Measurements from ENCODE around the gene OR8D1. TPM values are rescaled to one million over a fixed set of nuclear protein-coding genes. Genes with fewer than 3 reads are reported as not detected.
"Not testable (repeated sequence)": the region's sequence is repeated elsewhere in the genome, so short reads cannot be mapped to it uniquely, and the experiment has no call there.

The OR8D1 gene
- total RNA-seq, 4 donors from 2014 or later = not detected

- no peak overlapping the region for H3K27ac ChIP-seq (replicated peaks in 1 of 4)
- H3K4me1 ChIP-seq = no peaks in the 10 kb centered on the region
- no peak for TF ChIP-seq POLR2A (IDR thresholded peaks at IDR 0.05; ENCODE audit: low read depth)
- no peak for TF ChIP-seq POLR2AphosphoS5 (IDR thresholded peaks at IDR 0.05)
- TF ChIP-seq EP300 (IDR thresholded peaks at IDR 0.05) = no peak
- TF ChIP-seq CTCF (IDR thresholded peaks at IDR 0.05) = no peak
- WGBS = 81% methylated on average over 3 of the region's 3 CpGs
- peaks cover 0 to 4% (median 0%) of the 10 kb centered on the region in 4 donors for H3K9me3 ChIP-seq
- H3K4me3 ChIP-seq = no peak overlapping the region
- DNase-seq (ENCODE audit: extremely low spot score) = no peak
- H3K36me3 ChIP-seq = no peaks in the 10 kb centered on the region
- no peaks in the 10 kb centered on the region for H3K27me3 ChIP-seq
- intact Hi-C loops (cut with DNase I) = no loop called here
These were observed 36.5 kb downstream of the OR8D1 start for GRCh38 chr11:124277207-124277606.

GRCh38 chr11:124276081-124276480, 37.7 kb downstream of the OR8D1 start:
- DNase-seq (ENCODE audit: extremely low spot score) = no peak
- intact Hi-C loops (cut with DNase I) = no loop called here
- Histone ChIP-seq H3K4me1 (no peaks in the 10 kb centered on the region), H3K27me3 (no peaks in the 10 kb centered on the region), H3K9me3 (peaks cover 0 to 4% (median 0%) of the 10 kb centered on the region in 4 donors), H3K27ac (replicated peaks in 1 of 4) (no peak overlapping the region), H3K4me3 (no peak overlapping the region), H3K36me3 (no peaks in the 10 kb centered on the region)
- no peak for TF ChIP-seq EP300 (IDR thresholded peaks at IDR 0.05)
- TF ChIP-seq POLR2A (IDR thresholded peaks at IDR 0.05; ENCODE audit: low read depth) = no peak
- no peak for TF ChIP-seq CTCF (IDR thresholded peaks at IDR 0.05)
- TF ChIP-seq POLR2AphosphoS5 (IDR thresholded peaks at IDR 0.05) = no peak
- 38% methylated on average over 1 of the region's 1 CpG for WGBS

DNA sequence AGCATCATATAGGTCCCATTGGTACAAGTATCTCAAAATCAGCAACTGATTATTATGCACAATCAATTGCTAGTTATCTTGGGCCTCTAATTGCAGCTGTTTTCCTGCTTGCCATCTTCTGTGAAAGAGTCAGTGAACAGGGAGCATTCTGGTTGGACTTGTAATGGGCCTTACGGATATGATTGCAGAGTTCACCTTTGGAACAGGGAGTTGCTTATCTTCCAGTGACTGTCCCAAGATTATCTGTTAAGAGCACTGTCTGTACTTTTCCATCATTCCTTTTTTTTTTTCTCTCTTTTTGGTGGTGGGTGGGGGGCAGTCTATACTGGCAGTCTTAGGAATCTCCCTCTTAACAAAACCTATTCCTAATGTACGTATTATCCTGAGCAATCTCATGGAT, 39.7 kb downstream of the OR8D1 start:
- no peaks in the 10 kb centered on the region for H3K4me1 ChIP-seq
- WGBS = 94% methylated on average over 2 of the region's 2 CpGs
- DNase-seq (ENCODE audit: extremely low spot score) = no peak
- no peak overlapping the region for H3K4me3 ChIP-seq
- H3K36me3 ChIP-seq = no peaks in the 10 kb centered on the region
- intact Hi-C loops (cut with DNase I) = no loop called here
- TF ChIP-seq POLR2AphosphoS5 (IDR thresholded peaks at IDR 0.05) = no peak
- no peak for TF ChIP-seq EP300 (IDR thresholded peaks at IDR 0.05)
- no peak for TF ChIP-seq POLR2A (IDR thresholded peaks at IDR 0.05; ENCODE audit: low read depth)
- TF ChIP-seq CTCF (IDR thresholded peaks at IDR 0.05) = no peak
- no peak overlapping the region for H3K27ac ChIP-seq (replicated peaks in 1 of 4)
- H3K9me3 ChIP-seq = no peaks in the 10 kb centered on the region
- H3K27me3 ChIP-seq = no peaks in the 10 kb centered on the region

- WGBS = 72% methylated on average over 7 of the region's 7 CpGs
- H3K36me3 ChIP-seq; intact Hi-C loops (cut with DNase I): not testable (repeated sequence)
These were observed 42.9 kb downstream of the OR8D1 start for GRCh38 chr11:124270886-124271285.

GRCh38 chr11:124265041-124265440, 48.7 kb downstream of the OR8D1 start:
- H3K4me3 ChIP-seq; DNase-seq (ENCODE audit: extremely low spot score); intact Hi-C loops (cut with DNase I); H3K27me3 ChIP-seq; H3K9me3 ChIP-seq; H3K4me1 ChIP-seq; H3K27ac ChIP-seq (replicated peaks in 1 of 4); H3K36me3 ChIP-seq: not testable (repeated sequence)
- WGBS = 57% methylated on average over 4 of the region's 4 CpGs

More at GRCh38 chr11:124270886-124271285, 42.9 kb downstream of the OR8D1 start:
- not testable (repeated sequence) for H3K9me3 ChIP-seq; H3K27me3 ChIP-seq; H3K27ac ChIP-seq (replicated peaks in 1 of 4); DNase-seq (ENCODE audit: extremely low spot score); H3K4me3 ChIP-seq; H3K4me1 ChIP-seq

DNA sequence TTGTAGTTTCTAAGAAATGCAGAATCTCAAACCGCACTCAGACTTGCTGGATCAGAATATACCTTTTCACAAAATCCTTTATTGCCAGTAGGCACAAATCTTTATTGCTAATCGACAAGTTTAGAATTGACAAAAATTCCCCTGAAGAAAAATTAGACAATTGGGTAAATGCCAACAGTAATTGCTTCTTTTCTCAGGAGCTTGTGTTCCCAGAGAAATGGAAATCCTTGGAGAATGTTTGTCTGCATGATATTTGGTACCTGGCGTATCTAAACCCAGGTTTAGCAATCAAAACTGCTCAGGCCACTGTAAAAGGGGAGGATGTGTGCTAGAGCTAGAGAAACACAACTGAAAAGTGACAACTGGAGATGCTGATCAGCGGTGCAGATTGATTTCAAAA, 57.7 kb downstream of the OR8D1 start, which contains the start of gene OR8G5:
Gene OR8G5, plus strand, starts transcription at position 301 of the 400 bp plus-strand sequence. CDS start 8,556 bp downstream, outside the sequence.
- Histone ChIP-seq H3K36me3 (no peaks in the 10 kb centered on the region), H3K4me3 (no peak within 1 kb of the TSS), H3K27me3 (no peaks in the 10 kb centered on the region), H3K9me3 (no peaks in the 10 kb centered on the region), H3K27ac (replicated peaks in 1 of 4) (no peak within 1 kb of the TSS), H3K4me1 (no peaks in the 10 kb centered on the region)
- WGBS = 79% methylated on average over 4 of the region's 4 CpGs
- no peak for DNase-seq (ENCODE audit: extremely low spot score)
- intact Hi-C loops (cut with DNase I) = no loop called here
- TF ChIP-seq POLR2A (IDR thresholded peaks at IDR 0.05; ENCODE audit: low read depth) = no peak
- TF ChIP-seq CTCF (IDR thresholded peaks at IDR 0.05) = no peak
- TF ChIP-seq POLR2AphosphoS5 (IDR thresholded peaks at IDR 0.05) = no peak
- TF ChIP-seq EP300 (IDR thresholded peaks at IDR 0.05) = no peak

Data from esophagus muscularis mucosa (tissue), 4 donors.